Activated CD8-positive, alpha-beta T cell treated with anti-CD3 and anti-CD28 coated beads, Interleukin-2, amount 10 ng/mL, durations not matched to agents 7 days and 5 days (primary cell): ENCODE measurements around the gene SNX33. TPM values are rescaled to one million over a fixed set of nuclear protein-coding genes. Genes with fewer than 3 reads are reported as not detected.
"Not testable (repeated sequence)": the region's sequence is repeated elsewhere in the genome, so short reads cannot be mapped to it uniquely, and the experiment has no call there.

ENCODE experiments used
- ATAC-seq: fragments of 150-1000 bp; cut with Tn5 transposase; one replicate; pipeline ENCODE4 v1.10.0; 2021; ENCODE audit warnings: moderate library complexity
- CTCF ChIA-PET: fragments of 350-600 bp; sonication (Branson Sonifier 250); formaldehyde crosslinking; loops from one replicate; lab custom pipeline; 2021; ENCODE audit warnings: antibody characterized with exemption; lab: Charles Lee
- POLR2A ChIA-PET: fragments of 350-600 bp; sonication (Branson Sonifier 250); formaldehyde crosslinking; loops from one replicate; lab custom pipeline; 2021; ENCODE audit warnings: antibody characterized with exemption; lab: Charles Lee
- DNase-seq: peaks from one replicate; pipeline ENCODE4 v3.0.0-alpha.2; 2020
- H3K27ac Mint-ChIP-seq: one replicate; pipeline ENCODE4 v1.8.0; 2021; ENCODE audit warnings: mild to moderate bottlenecking, mixed read lengths
- H3K27me3 Mint-ChIP-seq: one replicate; pipeline ENCODE4 v1.8.0; 2021; ENCODE audit warnings: low read depth, mixed read lengths
- H3K36me3 Mint-ChIP-seq: one replicate; pipeline ENCODE4 v1.8.0; 2021; ENCODE audit warnings: low read depth, mixed read lengths
- H3K4me1 Mint-ChIP-seq: one replicate; pipeline ENCODE4 v1.8.0; 2021; ENCODE audit warnings: low read depth, mixed read lengths
- H3K4me3 Mint-ChIP-seq: one replicate; pipeline ENCODE4 v1.8.0; 2021; ENCODE audit warnings: mild to moderate bottlenecking, mixed read lengths
- H3K9me3 Mint-ChIP-seq: one replicate; pipeline ENCODE4 v1.8.0; 2022; ENCODE audit warnings: mixed read lengths; ENCODE audit not compliant: insufficient read depth
- total RNA-seq, 2 experiments: library from RNA; stranded (reverse); gene quantifications; one replicate each; pipeline ENCODE4 v1.2.3, GENCODE V29; 2021

The SNX33 gene
- total RNA-seq, 2 experiments from 2014 or later = 0.55 to 0.70 TPM

DNA sequence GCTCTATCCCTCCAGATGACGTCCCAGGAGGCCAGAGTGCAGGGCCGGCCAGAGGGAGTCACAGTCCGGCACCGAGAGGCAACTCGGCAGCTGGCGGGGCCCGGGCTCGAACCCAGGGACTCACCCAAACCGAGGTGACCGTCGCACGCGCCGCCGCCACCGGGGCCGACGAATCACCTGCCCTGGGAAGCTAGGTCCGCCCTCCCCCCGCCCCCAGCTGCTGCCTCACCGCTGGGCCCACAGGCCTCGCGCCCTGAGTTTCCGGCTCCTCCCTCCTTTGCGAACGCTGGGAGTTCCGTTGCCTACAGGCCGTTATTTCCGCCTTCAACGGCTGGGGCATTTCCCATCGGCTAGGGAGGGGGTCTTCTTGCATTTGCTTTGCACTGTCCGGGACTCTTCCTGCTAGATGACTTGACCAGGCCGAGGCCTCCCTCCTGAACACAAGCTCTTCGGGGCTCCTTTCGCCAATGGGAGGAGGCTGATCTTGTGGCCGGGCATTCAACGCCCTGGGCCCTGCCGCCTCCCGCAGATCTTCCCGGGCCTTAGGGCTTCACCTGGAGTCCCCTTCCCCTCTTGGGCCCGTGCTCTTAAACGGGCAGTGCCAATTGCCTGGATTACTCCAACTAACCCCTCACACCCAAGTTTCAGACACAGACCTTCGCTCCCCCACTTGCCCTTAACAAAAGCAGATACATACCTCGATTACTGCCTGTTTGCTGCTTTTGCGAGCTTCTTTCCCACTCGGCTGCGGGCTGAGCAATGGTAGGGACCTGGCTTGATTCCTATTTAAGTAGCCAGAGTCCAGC, 22.0 kb upstream of the SNX33 start, which contains the start of gene SNUPN:
Gene SNUPN (minus strand): TSS at position 184 of the 806 bp plus-strand sequence. CDS start 4,674 bp downstream, outside the sequence.
- POLR2A ChIA-PET = interaction anchor here (0.6 to 3.3 kb wide), 19 partner anchors 9 to 426 kb away, joined by 3 to 118 read pairs (median 3); partner anchors contain the start of genes IMP3, MAN2C1, NEIL1 and PTPN9

DNA sequence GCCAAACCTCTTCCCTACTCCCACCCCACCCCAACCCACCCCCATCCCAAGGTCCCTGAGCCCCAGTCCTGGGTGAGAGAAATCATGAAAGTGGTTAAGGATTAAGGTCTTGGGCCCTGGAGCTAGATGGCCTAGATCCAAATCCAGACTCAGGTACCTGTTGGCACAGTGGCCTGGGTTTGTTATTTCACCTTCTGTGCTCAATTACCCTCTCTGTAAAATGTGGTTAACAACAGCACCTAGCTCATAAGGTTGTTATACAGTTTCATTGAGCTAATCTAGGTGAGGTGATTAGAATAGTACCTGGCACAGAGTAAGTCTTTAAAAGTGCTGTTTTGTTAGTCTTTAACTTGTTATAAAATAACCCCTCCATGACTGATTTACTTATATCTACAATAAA, 15.8 kb upstream of the SNX33 start:
- Mint-ChIP-seq H3K27me3 (no peaks in the 10 kb centered on the region), H3K9me3 (no peaks in the 10 kb centered on the region), H3K4me3 (no peak overlapping the region), H3K36me3 (peaks cover under 1% of the 10 kb centered on the region), H3K27ac (no peak overlapping the region), H3K4me1 (peaks cover 18% of the 10 kb centered on the region)
- DNase-seq (no peak), ATAC-seq (no peak)
- CTCF ChIA-PET = no interaction called here
- POLR2A ChIA-PET = interaction anchor here (0.6 to 1.0 kb wide), 3 partner anchors 8 to 178 kb away, joined by 3 to 4 read pairs (median 3); partner anchors contain the start of gene IMP3

More for the DNA sequence above, 22.0 kb upstream of the SNX33 start, which contains the start of gene SNUPN:
- CTCF ChIA-PET = interaction anchor here (0.6 to 3.2 kb wide), 14 partner anchors 12 to 260 kb away, joined by 3 to 21 read pairs (median 8); partner anchors contain the start of genes IMP3, MAN2C1, PTPN9 and SIN3A
- peak; percentile 89 for ATAC-seq
- Mint-ChIP-seq H3K36me3 (peaks cover 9% of the 10 kb centered on the region), H3K4me3 (peak within 1 kb of the TSS; percentile 97), H3K27ac (peak within 1 kb of the TSS; percentile 99), H3K9me3 (no peaks in the 10 kb centered on the region), H3K4me1 (peaks cover 44% of the 10 kb centered on the region), H3K27me3 (no peaks in the 10 kb centered on the region)
- peak; percentile 97 for DNase-seq

DNA sequence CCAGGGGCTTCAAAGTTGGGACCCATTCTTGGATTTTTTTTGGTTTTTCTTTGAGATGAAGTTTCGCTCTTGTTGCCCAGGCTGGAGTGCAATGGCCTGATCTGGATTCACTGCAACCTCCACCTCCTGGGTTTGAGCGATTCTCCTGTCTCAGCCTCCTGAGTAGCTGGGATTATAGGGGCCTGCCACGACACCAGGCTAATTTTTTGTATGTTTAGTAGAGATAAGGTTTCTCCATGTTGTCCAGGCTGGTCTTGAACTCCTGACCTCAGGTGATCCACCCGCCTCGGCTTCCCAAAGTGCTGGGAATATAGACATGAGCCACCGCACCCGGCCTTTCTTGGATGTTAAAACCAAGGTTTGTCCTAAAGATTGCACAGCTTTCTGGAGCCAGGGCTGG, 13.8 kb upstream of the SNX33 start:
- H3K27ac Mint-ChIP-seq, DNase-seq, ATAC-seq, H3K4me3 Mint-ChIP-seq, CTCF ChIA-PET, H3K9me3 Mint-ChIP-seq, H3K27me3 Mint-ChIP-seq, POLR2A ChIA-PET: not testable (repeated sequence)
- Mint-ChIP-seq H3K36me3 (peaks cover 19% of the 10 kb centered on the region), H3K4me1 (peaks cover 28% of the 10 kb centered on the region)

DNA sequence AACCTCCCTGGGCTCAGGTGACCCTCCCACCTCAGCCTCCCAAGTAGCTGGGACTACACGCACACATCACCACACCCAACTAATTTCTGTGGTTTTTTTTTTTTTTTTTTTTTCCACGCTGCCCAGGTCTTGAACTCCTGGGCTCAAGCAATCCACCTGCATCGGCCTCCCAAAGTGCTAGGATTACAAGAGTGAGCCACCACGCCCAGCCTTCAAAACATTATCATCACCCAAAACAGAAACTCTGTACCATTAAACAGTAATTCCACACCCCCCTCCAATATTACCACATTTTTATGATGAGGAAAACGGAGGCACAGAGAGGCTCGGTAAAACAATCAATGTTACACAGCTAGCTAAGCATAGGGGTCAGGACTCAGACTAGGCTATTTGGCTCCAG, 11.7 kb upstream of the SNX33 start:
- POLR2A ChIA-PET = interaction anchor here (7.2 kb wide), 1 partner anchor 9 kb away, joined by 118 read pairs; the partner anchor contains the start of gene SNUPN
- Mint-ChIP-seq H3K27me3 (no peaks in the 10 kb centered on the region), H3K9me3 (no peaks in the 10 kb centered on the region), H3K27ac (no peak overlapping the region), H3K4me3 (no peak overlapping the region), H3K4me1 (peaks cover 29% of the 10 kb centered on the region), H3K36me3 (peaks cover 26% of the 10 kb centered on the region)
- DNase-seq (no peak), ATAC-seq (no peak)
- CTCF ChIA-PET = interaction anchor here (1.4 to 3.1 kb wide), 3 partner anchors 9 to 268 kb away, joined by 3 to 16 read pairs (median 5); partner anchors contain the start of genes SNUPN and SNX33

DNA sequence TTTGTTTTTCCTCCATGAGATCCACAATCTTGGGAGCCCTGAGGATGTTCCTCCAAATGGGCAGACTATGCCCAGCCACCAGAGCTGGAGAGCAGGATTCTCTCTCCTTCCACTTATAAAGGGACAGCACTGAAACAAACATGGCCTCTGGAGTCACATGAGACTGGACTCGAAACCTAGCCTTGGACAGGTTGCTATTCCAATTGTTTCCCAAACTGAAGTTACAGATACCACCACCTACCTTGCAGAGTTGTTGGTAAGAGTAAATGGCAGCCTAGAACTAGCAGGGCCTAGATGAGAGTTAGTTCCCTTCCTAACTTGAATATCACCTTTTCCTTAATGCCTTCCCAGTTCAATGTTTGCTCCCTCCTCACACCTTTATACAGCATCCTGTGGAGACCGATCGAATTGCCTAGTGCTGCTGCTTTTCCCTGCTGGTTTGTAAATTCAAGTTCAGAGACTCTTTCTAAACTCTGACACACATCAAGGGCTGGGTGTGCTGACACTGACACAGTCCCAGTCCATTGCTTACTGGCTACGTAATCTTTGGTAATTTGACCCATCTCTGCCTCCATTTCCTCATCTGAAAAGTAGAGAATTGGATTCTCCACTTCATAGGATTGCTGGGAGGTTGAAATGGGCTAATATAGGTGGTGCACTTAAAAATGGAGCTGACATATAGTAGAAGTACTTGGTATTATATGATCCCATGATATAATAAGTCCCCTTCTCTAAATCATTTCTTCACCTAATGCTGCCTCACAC, 10.3 kb upstream of the SNX33 start:
- H3K27me3 Mint-ChIP-seq = no peaks in the 10 kb centered on the region
- ChIA-PET CTCF (interaction anchor here (1.4 to 5.7 kb wide), 5 partner anchors 10 to 269 kb away, joined by 5 to 57 read pairs (median 16); partner anchors contain the start of genes MAN2C1, SIN3A, SNUPN and SNX33), POLR2A (interaction anchor here (1.1 to 7.2 kb wide), 4 partner anchors 11 to 269 kb away, joined by 3 to 118 read pairs (median 24); partner anchors contain the start of genes MAN2C1 and SNUPN)
- peak overlapping the region; percentile 1 for H3K27ac Mint-ChIP-seq
- peak overlapping the region; percentile 88 for H3K4me3 Mint-ChIP-seq
- H3K4me1 Mint-ChIP-seq = peaks cover 34% of the 10 kb centered on the region
- ATAC-seq (no peak), DNase-seq (no peak)
- no peaks in the 10 kb centered on the region for H3K9me3 Mint-ChIP-seq
- peaks cover 26% of the 10 kb centered on the region for H3K36me3 Mint-ChIP-seq

DNA sequence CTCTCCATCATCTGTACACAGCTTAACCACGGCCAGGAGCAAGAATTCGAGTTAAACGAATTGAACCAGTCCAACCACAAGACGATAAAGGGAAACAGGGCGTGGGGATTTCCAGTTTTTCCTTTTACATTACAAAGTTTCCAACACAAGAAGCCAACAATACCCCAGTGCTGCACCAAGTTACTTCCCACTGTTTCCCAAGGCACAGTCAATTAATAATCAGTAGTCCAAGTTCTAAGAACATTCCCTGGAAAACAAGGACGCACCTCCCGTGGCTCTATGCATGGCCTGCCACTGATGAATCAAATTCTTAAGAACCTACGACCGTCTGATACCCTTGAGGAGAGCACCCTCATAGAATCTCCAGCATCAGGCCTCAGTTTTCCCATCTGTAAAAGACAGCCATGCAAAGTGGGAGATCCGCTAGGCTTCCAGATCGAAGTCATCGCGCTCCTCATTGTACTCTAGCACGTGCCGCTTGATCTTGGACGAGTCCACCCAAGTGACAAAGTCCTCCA, 8.5 kb upstream of the SNX33 start:
- H3K27me3 Mint-ChIP-seq = no peaks in the 10 kb centered on the region
- H3K27ac Mint-ChIP-seq = peak overlapping the region; percentile 95
- H3K4me3 Mint-ChIP-seq = peak overlapping the region; percentile 88
- DNase-seq (no peak), ATAC-seq (no peak)
- peaks cover 26% of the 10 kb centered on the region for H3K36me3 Mint-ChIP-seq
- ChIA-PET POLR2A (interaction anchor here (0.6 to 7.2 kb wide), 20 partner anchors 7 to 271 kb away, joined by 3 to 118 read pairs (median 5); partner anchors contain the start of genes MAN2C1, PTPN9, SIN3A and SNUPN), CTCF (interaction anchor here (0.9 to 5.7 kb wide), 16 partner anchors 8 to 271 kb away, joined by 3 to 63 read pairs (median 11); partner anchors contain the start of genes MAN2C1, PTPN9, SIN3A and SNUPN)
- no peaks in the 10 kb centered on the region for H3K9me3 Mint-ChIP-seq
- H3K4me1 Mint-ChIP-seq = peaks cover 34% of the 10 kb centered on the region

DNA sequence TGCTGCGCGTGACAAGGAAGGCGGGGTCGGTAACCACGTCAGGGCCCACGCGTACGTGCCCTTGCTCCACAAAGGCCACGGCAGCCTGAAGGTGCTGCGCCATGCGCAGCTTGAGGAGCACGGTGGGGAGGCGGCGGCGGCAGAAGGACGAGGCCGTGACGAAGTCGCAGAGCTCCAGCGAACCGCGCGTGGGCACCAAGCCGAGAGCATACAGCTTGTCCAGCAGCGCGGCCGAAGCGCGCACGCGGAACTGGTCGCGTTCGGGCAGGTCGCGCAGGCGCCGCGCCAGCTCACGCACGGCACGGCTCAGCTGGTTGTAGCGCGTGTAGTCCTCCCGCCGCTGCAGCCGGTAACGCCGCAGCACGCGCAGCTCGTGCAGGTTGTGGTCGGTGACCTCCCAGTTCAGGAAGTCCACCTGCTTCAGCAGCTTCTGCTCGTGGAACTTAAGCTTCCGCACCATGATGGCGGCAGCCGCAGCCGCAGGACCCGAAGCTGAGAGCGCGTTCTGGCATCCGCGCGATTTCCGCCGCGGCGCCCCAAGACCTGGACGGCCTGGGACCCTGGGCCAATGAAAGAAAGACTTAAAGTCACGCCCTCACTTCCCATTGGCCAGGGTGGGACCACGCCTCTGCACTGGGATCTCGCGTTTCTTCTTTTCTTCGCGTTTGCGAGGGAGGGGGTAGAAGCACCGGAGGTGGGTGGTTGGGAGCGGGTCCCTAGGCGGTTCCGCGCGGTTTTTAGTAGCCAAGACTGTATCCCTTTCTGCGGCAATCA, 7.8 kb upstream of the SNX33 start, which contains the start of gene IMP3:
Gene IMP3 (minus strand): TSS at position 516 of the 774 bp plus-strand sequence. CDS start 56 bp downstream, at position 460.
- ChIA-PET CTCF (interaction anchor here (0.9 to 5.7 kb wide), 22 partner anchors 10 to 272 kb away, joined by 3 to 63 read pairs (median 6); partner anchors contain the start of genes MAN2C1, PTPN9, SIN3A and SNUPN), POLR2A (interaction anchor here (0.6 to 7.2 kb wide), 27 partner anchors 8 to 617 kb away, joined by 3 to 118 read pairs (median 4); partner anchors contain the start of genes MAN2C1, PPCDC, PTPN9 and SIN3A)
- peak within 1 kb of the TSS; percentile 95 for H3K27ac Mint-ChIP-seq
- ATAC-seq (peak; percentile 95), DNase-seq (peak; percentile 98)
- no peaks in the 10 kb centered on the region for H3K9me3 Mint-ChIP-seq
- peaks cover 26% of the 10 kb centered on the region for H3K36me3 Mint-ChIP-seq
- peaks cover 34% of the 10 kb centered on the region for H3K4me1 Mint-ChIP-seq
- H3K4me3 Mint-ChIP-seq = peak within 1 kb of the TSS; percentile 88
- no peaks in the 10 kb centered on the region for H3K27me3 Mint-ChIP-seq

DNA sequence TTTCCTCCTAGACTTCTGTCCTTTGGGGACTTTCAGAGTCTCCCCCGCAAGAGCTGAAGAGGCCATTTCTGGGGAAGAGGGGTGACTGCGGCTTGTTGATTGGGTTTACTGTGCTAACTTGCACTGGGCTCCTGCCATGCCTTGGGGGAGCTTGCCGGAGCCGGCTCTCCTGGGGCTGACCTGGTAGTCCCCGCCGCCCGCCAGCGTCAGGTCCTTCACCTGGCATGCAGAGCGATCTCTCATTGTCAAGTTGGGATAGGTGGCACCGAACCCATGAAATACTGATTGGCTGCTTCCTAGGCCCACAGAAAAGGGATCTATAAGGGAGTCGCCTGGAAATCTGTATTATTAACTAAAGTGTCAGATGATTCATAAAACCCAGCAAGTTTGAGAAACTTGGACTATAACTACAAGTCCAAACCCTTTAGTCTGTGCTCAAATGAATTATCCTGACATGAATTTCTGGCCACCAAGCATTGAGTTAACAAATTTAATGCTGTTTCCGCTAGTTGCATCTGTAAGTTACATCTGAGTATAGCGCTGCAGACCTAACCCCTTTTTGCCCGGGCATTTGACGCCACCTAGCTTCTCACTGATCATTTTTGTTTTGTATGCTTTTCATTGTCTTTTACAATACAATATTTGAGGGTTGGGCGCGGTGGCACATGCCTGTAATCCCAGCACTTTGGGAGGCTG, 7.1 kb upstream of the SNX33 start:
- ATAC-seq = peak; percentile 64
- POLR2A ChIA-PET = interaction anchor here (0.5 to 7.2 kb wide), 25 partner anchors 9 to 617 kb away, joined by 3 to 118 read pairs (median 4); partner anchors contain the start of genes MAN2C1, PPCDC, PTPN9 and SIN3A
- CTCF ChIA-PET = interaction anchor here (0.9 to 5.7 kb wide), 23 partner anchors 10 to 273 kb away, joined by 3 to 63 read pairs (median 7); partner anchors contain the start of genes MAN2C1, PTPN9, SIN3A and SNUPN
- H3K27me3 Mint-ChIP-seq = peaks cover 3% of the 10 kb centered on the region
- peaks cover 31% of the 10 kb centered on the region for H3K4me1 Mint-ChIP-seq
- peak overlapping the region; percentile 88 for H3K4me3 Mint-ChIP-seq
- H3K27ac Mint-ChIP-seq = peak overlapping the region; percentile 95
- H3K9me3 Mint-ChIP-seq = no peaks in the 10 kb centered on the region
- DNase-seq = peak; percentile 81
- peaks cover 26% of the 10 kb centered on the region for H3K36me3 Mint-ChIP-seq

DNA sequence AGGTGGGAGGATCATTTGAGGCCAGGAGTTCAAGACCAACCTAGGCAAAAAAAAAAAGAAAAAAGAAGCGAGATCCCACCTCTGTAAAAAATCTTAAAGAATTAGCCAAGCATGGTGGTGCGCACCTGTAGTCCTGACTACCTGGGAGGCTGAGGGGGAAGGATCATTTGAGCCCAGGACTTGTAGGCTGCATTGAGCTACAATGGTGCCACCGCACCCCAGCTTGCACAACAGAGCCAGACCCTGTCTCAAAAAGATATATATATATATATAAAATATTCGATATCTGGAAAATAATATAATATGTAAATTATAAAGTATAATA, 6.6 kb upstream of the SNX33 start:
- DNase-seq (no peak), ATAC-seq (no peak)
- Mint-ChIP-seq H3K4me3 (peak overlapping the region; percentile 88), H3K36me3 (peaks cover 26% of the 10 kb centered on the region), H3K27ac (peak overlapping the region; percentile 95), H3K9me3 (no peaks in the 10 kb centered on the region), H3K4me1 (peaks cover 29% of the 10 kb centered on the region), H3K27me3 (peaks cover 4% of the 10 kb centered on the region)
- POLR2A ChIA-PET = interaction anchor here (1.1 to 7.2 kb wide), 8 partner anchors 10 to 273 kb away, joined by 4 to 118 read pairs (median 28); partner anchors contain the start of genes MAN2C1, PTPN9, SIN3A and SNUPN
- CTCF ChIA-PET = interaction anchor here (1.1 to 5.7 kb wide), 15 partner anchors 10 to 273 kb away, joined by 3 to 63 read pairs (median 10); partner anchors contain the start of genes MAN2C1, PTPN9, SIN3A and SNUPN
